H1 (cell line): Measurements from ENCODE around the gene GATC. TPM values are rescaled to one million over a fixed set of nuclear protein-coding genes. Genes with fewer than 3 reads are reported as not detected.

Experiments
- CTCF ChIA-PET: fragments of 300-600 bp; sonication (Branson Sonifier 250); formaldehyde crosslinking; loops from one replicate; lab custom pipeline; 2021; ENCODE audit not compliant: partially characterized antibody; lab: Charles Lee
- POLR2A ChIA-PET: fragments of 300-600 bp; sonication (Branson Sonifier 250); formaldehyde crosslinking; loops from one replicate; lab custom pipeline; 2021; ENCODE audit warnings: inconsistent platforms; ENCODE audit not compliant: partially characterized antibody; lab: Charles Lee
- DNase-seq, 2 experiments: peaks; one replicate each; pipeline versions ENCODE4 v3.0.0 to v3.0.0-alpha.2; 2010 to 2022; ENCODE audit warnings: low spot score in 2 of 2, low read depth in 1 of 2, mixed read lengths in 1 of 2
- FAIRE-seq: peaks from 2 replicates; lab custom pipeline; 2011; peaks lifted over from hg19 to GRCh38; lab: Jason Lieb, UNC
- H2AFZ ChIP-seq: 2 replicates; pipeline ENCODE4 v1.8.1; 2012; ENCODE audit warnings: low read length, inconsistent platforms
- H2AK5ac ChIP-seq: 2 replicates; pipeline ENCODE4 v1.6.1; 2013; ENCODE audit warnings: low read depth, low read length
- H2BK120ac ChIP-seq: replicated peaks from 2 replicates; pipeline ENCODE3; 2013; ENCODE audit warnings: low read depth, low read length, inconsistent platforms
- H2BK12ac ChIP-seq: 2 replicates; pipeline ENCODE4 v1.6.1; 2013; ENCODE audit warnings: low read depth, low read length
- H2BK15ac ChIP-seq: 2 replicates; pipeline ENCODE4 v1.6.1; 2013; ENCODE audit warnings: low read length
- H2BK20ac ChIP-seq: 2 replicates; pipeline ENCODE4 v1.6.1; 2013; ENCODE audit warnings: low read length
- H2BK5ac ChIP-seq: 2 replicates; pipeline ENCODE4 v1.6.1; 2013; ENCODE audit warnings: low read depth, low read length
- H3K14ac ChIP-seq: 2 replicates; pipeline ENCODE4 v1.6.1; 2013; ENCODE audit warnings: inconsistent platforms; ENCODE audit not compliant: insufficient read length
- H3K18ac ChIP-seq: 2 replicates; pipeline ENCODE4 v1.6.1; 2013; ENCODE audit warnings: low read length; ENCODE audit errors: extremely low read depth
- H3K23ac ChIP-seq: 2 replicates; pipeline ENCODE4 v1.6.1; 2013; ENCODE audit warnings: inconsistent platforms; ENCODE audit not compliant: insufficient read length
- H3K23me2 ChIP-seq: 2 replicates; pipeline ENCODE4 v1.6.1; 2013; ENCODE audit warnings: low read depth, low read length
- H3K27ac ChIP-seq: 2 replicates; pipeline ENCODE4 v1.6.1; 2011; ENCODE audit warnings: low read depth, low read length, inconsistent platforms
- H3K27me3 ChIP-seq, 4 experiments: replicated peaks in 1 of 4; 1 replicate in 1 of 4; 2 replicates in 3 of 4; pipeline versions ENCODE4 v1.6.1 to v1.8.1; 2011 to 2013; ENCODE audit warnings: low read length in 3 of 4, mild to moderate bottlenecking in 3 of 4, inconsistent platforms in 2 of 4, mixed read lengths in 2 of 4, moderate library complexity in 1 of 4; ENCODE audit not compliant: control insufficient read depth in 3 of 4, insufficient read depth in 3 of 4; ENCODE audit errors: extremely low read depth in 1 of 4
- H3K36me3 ChIP-seq, 4 experiments: 2 replicates each; pipeline versions ENCODE4 v1.6.1 to v1.8.1; 2011 to 2013; ENCODE audit warnings: mild to moderate bottlenecking in 4 of 4, low read length in 3 of 4, moderate library complexity in 2 of 4, control low read depth in 1 of 4, inconsistent platforms in 1 of 4; ENCODE audit not compliant: insufficient read depth in 4 of 4, control insufficient read depth in 2 of 4
- H3K4ac ChIP-seq: replicated peaks from 2 replicates; pipeline ENCODE3; 2013; ENCODE audit warnings: low read length, low read depth, mixed read lengths, inconsistent platforms; ENCODE audit not compliant: insufficient read length
- H3K4me1 ChIP-seq, 4 experiments: replicated peaks in 1 of 4; 1 replicate in 1 of 4; 2 replicates in 3 of 4; pipeline versions ENCODE4 v1.6.1 to v1.8.1; 2011 to 2013; ENCODE audit warnings: low read length in 3 of 4, inconsistent platforms in 2 of 4, mixed read lengths in 1 of 4; ENCODE audit not compliant: insufficient read depth in 4 of 4, control insufficient read depth in 3 of 4
- H3K4me2 ChIP-seq, 2 experiments: 2 replicates each; pipeline versions ENCODE4 v1.6.1 to v1.8.1; 2011 to 2013; ENCODE audit warnings: low read depth in 2 of 2, low read length in 2 of 2, control low read depth in 1 of 2, inconsistent platforms in 1 of 2, mild to moderate bottlenecking in 1 of 2; ENCODE audit not compliant: insufficient read depth in 1 of 2
- H3K4me3 ChIP-seq, 4 experiments: fragments of 200-600, 300-600 bp in 1 of 4; sonication (generic), shearing (Covaris generic), sonication (Bioruptor Twin) in 1 of 4; 2 replicates each; pipeline versions ENCODE4 v1.5.1 to v1.8.1; 2011 to 2016; ENCODE audit warnings: low read length in 4 of 4, low read depth in 3 of 4, control low read depth in 2 of 4, inconsistent platforms in 2 of 4, mild to moderate bottlenecking in 2 of 4, mixed read lengths in 1 of 4, moderate library complexity in 1 of 4; ENCODE audit not compliant: insufficient read depth in 2 of 4; ENCODE audit errors: extremely low read depth in 1 of 4
- H3K56ac ChIP-seq: replicated peaks from 2 replicates; pipeline ENCODE3; 2013; ENCODE audit warnings: low read depth, mild to moderate bottlenecking, mixed read lengths, low read length, inconsistent platforms; ENCODE audit not compliant: insufficient read length
- H3K79me1 ChIP-seq: 2 replicates; pipeline ENCODE4 v1.6.1; 2013; ENCODE audit warnings: low read depth, low read length, control low read depth
- H3K79me2 ChIP-seq, 2 experiments: 2 replicates each; pipeline versions ENCODE4 v1.6.1 to v1.8.1; 2012 to 2013; ENCODE audit warnings: low read length in 2 of 2, mild to moderate bottlenecking in 2 of 2, inconsistent platforms in 1 of 2; ENCODE audit not compliant: insufficient read depth in 2 of 2, control insufficient read depth in 1 of 2
- H3K9ac ChIP-seq, 4 experiments: replicated peaks in 1 of 4; 1 replicate in 1 of 4; 2 replicates in 3 of 4; pipeline versions ENCODE4 v1.6.1 to v1.8.1; 2011 to 2013; ENCODE audit warnings: low read depth in 3 of 4, low read length in 3 of 4, control low read depth in 2 of 4, mild to moderate bottlenecking in 2 of 4, moderate library complexity in 2 of 4, inconsistent platforms in 1 of 4; ENCODE audit errors: extremely low read depth in 1 of 4
- H3K9me3 ChIP-seq, 2 experiments: 2 replicates each; pipeline versions ENCODE4 v1.6.1 to v1.8.1; 2012 to 2013; ENCODE audit warnings: mild to moderate bottlenecking in 2 of 2, moderate library complexity in 2 of 2, control low read depth in 1 of 2, inconsistent platforms in 1 of 2, low read depth in 1 of 2, low read length in 1 of 2, mixed read lengths in 1 of 2; ENCODE audit not compliant: insufficient read depth in 2 of 2
- H4K20me1 ChIP-seq, 2 experiments: replicated peaks in 1 of 2; 2 replicates each; pipeline versions ENCODE3 to v1.8.1; 2011 to 2013; ENCODE audit warnings: inconsistent platforms in 2 of 2, low read length in 2 of 2, mild to moderate bottlenecking in 1 of 2; ENCODE audit not compliant: insufficient read depth in 2 of 2, control insufficient read depth in 1 of 2
- H4K5ac ChIP-seq: 2 replicates; pipeline ENCODE4 v1.6.1; 2013; ENCODE audit warnings: low read length, low read depth, mixed read lengths, inconsistent platforms; ENCODE audit not compliant: insufficient read length
- H4K8ac ChIP-seq: 2 replicates; pipeline ENCODE4 v1.8.0; 2013; ENCODE audit warnings: mild to moderate bottlenecking, moderate library complexity, low read length, inconsistent platforms; ENCODE audit not compliant: insufficient read depth; ENCODE audit errors: extremely low read depth
- H4K91ac ChIP-seq: replicated peaks from 2 replicates; pipeline ENCODE3; 2013; ENCODE audit warnings: low read length, mixed read lengths, inconsistent platforms; ENCODE audit not compliant: insufficient read length
- FOSL1 ChIP-seq: IDR thresholded peaks from 2 replicates; pipeline ENCODE4 v1.6.1; 2011; ENCODE audit warnings: mild to moderate bottlenecking, low read depth, low read length, moderate library complexity; ENCODE audit not compliant: insufficient read depth
- GABPA ChIP-seq: IDR thresholded peaks from 2 replicates; pipeline ENCODE4 v1.6.1; 2011; ENCODE audit warnings: mild to moderate bottlenecking, low read length, moderate library complexity, borderline replicate concordance; ENCODE audit not compliant: insufficient read depth
- JUND ChIP-seq: IDR thresholded peaks from 2 replicates; pipeline ENCODE4 v1.6.1; 2011; ENCODE audit warnings: mild to moderate bottlenecking, improper control_type of control experiment, low read length
- KDM5A ChIP-seq: fragments of 200-600 bp; IDR thresholded peaks from 2 replicates; pipeline ENCODE4 v1.7.1; 2012; ENCODE audit warnings: mild to moderate bottlenecking, low read length, inconsistent platforms, mixed read lengths
- MAFK ChIP-seq: IDR thresholded peaks from 2 replicates; pipeline ENCODE4 v1.6.1; 2012; ENCODE audit warnings: low read depth, mild to moderate bottlenecking, improper control_type of control experiment, low read length
- PHF8 ChIP-seq: fragments of 200-600 bp; sonication (generic); conservative IDR thresholded peaks from 2 replicates; pipeline ENCODE4 v1.7.1; 2012; ENCODE audit warnings: low read depth, mild to moderate bottlenecking, inconsistent platforms, low read length, moderate library complexity
- POLR2A ChIP-seq, 2 experiments: IDR thresholded peaks; 1 replicate in 1 of 2; 2 replicates in 1 of 2; pipeline ENCODE4 v1.6.1; 2011; ENCODE audit warnings: low read depth in 2 of 2, low read length in 2 of 2, mild to moderate bottlenecking in 2 of 2; ENCODE audit errors: control extremely low read depth in 1 of 2
- SIN3A ChIP-seq, 2 experiments: IDR thresholded peaks in 1 of 2; conservative IDR thresholded peaks in 1 of 2; 2 replicates each; pipeline ENCODE4 v1.6.1; 2011 to 2012; ENCODE audit warnings: low read length in 2 of 2, improper control_type of control experiment in 1 of 2, low read depth in 1 of 2, mild to moderate bottlenecking in 1 of 2
- TAF7 ChIP-seq: optimal IDR thresholded peaks from 2 replicates; pipeline ENCODE3; 2011; ENCODE audit warnings: low read depth, mild to moderate bottlenecking, inconsistent platforms, low read length, moderate library complexity, borderline replicate concordance
- TBP ChIP-seq: IDR thresholded peaks from 2 replicates; pipeline ENCODE4 v1.6.1; 2011; ENCODE audit warnings: low read depth, low read length, improper control_type of control experiment
- TCF12 ChIP-seq: IDR thresholded peaks from 2 replicates; pipeline ENCODE4 v1.6.1; 2011; ENCODE audit warnings: low read depth, mild to moderate bottlenecking, low read length
- ZNF274 ChIP-seq: IDR thresholded peaks from 2 replicates; pipeline ENCODE4 v1.7.0; 2012; ENCODE audit warnings: low read length, borderline replicate concordance; ENCODE audit errors: extremely low read depth
- WGBS, 2 experiments: shearing (Covaris generic) in 1 of 2; methylation state at CpG; one replicate each; pipeline versions ENCODE4 v1.1.6 to v1.1.7; 2013 to 2015; ENCODE audit warnings: low lambda C conversion rate in 2 of 2, mixed read lengths in 2 of 2, inconsistent platforms in 1 of 2, low coverage in 1 of 2, missing lambda C conversion rate in 1 of 2; ENCODE audit not compliant: insufficient replicate concordance in 2 of 2, insufficient coverage in 1 of 2, insufficient read length in 1 of 2; ENCODE audit errors: extremely low coverage in 1 of 2, missing lambda C conversion rate in 1 of 2; 5-methylcytosine and 5-hydroxymethylcytosine counted together
- polyA plus RNA-seq, 7 experiments: library from polyadenylated mRNA; depleted of rRNA in 3 of 7; stranded (reverse) in 5 of 7; unstranded in 2 of 7; fragments of >200 nt in 5 of 7; fragments of 200-250 nt in 2 of 7; gene quantifications; 1 replicate in 5 of 7; 2 replicates in 1 of 7; 4 replicates in 1 of 7; pipeline versions ENCODE4 v1.2.1 to v1.2.3, GENCODE V29; 2011 to 2013; ENCODE audit warnings: missing spikeins in 2 of 7, mixed read lengths in 2 of 7
- total RNA-seq: library from RNA; stranded (reverse); fragmentation: NEBNext Ultra II Directional; extraction: Animal tissue kit (Norgen Biotek cat#: 25700); gene quantifications from 2 replicates; pipeline ENCODE4 v1.2.1, GENCODE V29; 2021

The GATC gene
- total and polyA plus RNA-seq, 2 of the 8 experiments (the other 6 are each of a cell fraction or from before 2014, with no cell fraction given), result 13.2 to 30.4 TPM

GRCh38 chr12:120489018-120489417, 42.8 kb downstream of the GATC start:
- Histone ChIP-seq H2BK120ac (no peak overlapping the region), H3K27me3 (no peaks in the 10 kb centered on the region; a peak in 1 of 7 replicates), H3K27ac (no peak overlapping the region), H3K4me1 (no peaks in the 10 kb centered on the region), H3K4me2 (no peak overlapping the region), H2BK5ac (no peak overlapping the region), H3K36me3 (peaks cover 0 to 2% (median 0%) of the 10 kb centered on the region in 4 experiments; a peak in 2 of 8 replicates), H3K23me2 (no peaks in the 10 kb centered on the region), H3K9ac (no peak overlapping the region), H3K18ac (no peak overlapping the region), H2BK20ac (no peak overlapping the region), H2BK12ac (no peak overlapping the region), H2AFZ (no peak overlapping the region), H3K79me1 (no peaks in the 10 kb centered on the region), H3K79me2 (no peaks in the 10 kb centered on the region), H3K4me3 (no peak overlapping the region), H4K20me1 (no peaks in the 10 kb centered on the region), H3K14ac (no peak overlapping the region), H3K9me3 (no peaks in the 10 kb centered on the region; a peak in 1 of 4 replicates), H4K91ac (no peak overlapping the region), H2BK15ac (no peak overlapping the region), H4K8ac (no peak overlapping the region), H2AK5ac (no peak overlapping the region), H3K4ac (no peak overlapping the region), H3K23ac (no peak overlapping the region), H4K5ac (no peak overlapping the region), H3K56ac (no peak overlapping the region)
- WGBS, 2 experiments, result 93% methylated on average over 4 of the region's 4 CpGs; no CpG with 5 or more reads in 1 of the 2 experiments
- POLR2A ChIA-PET, result interaction anchor here (1.1 to 4.6 kb wide), 5 partner anchors 10 to 33 kb away, joined by 3 to 25 read pairs (median 5); partner anchors contain the start of gene SRSF9
- CTCF ChIA-PET, result interaction anchor here (1.0 to 6.6 kb wide), 3 partner anchors 10 to 30 kb away, joined by 3 to 47 read pairs (median 6); partner anchors contain the start of gene SRSF9
- FAIRE-seq (no peak), DNase-seq (no peak)
- no peak for TF ChIP-seq SIN3A (conservative IDR thresholded peaks at IDR 0.05 in 1 of 2, IDR thresholded peaks at IDR 0.05 in 1 of 2; ENCODE audit: low read depth in 1 of 2, low read length in 2 of 2)
- TF ChIP-seq TAF7, result no peak
- no peak for TF ChIP-seq POLR2A (IDR thresholded peaks at IDR 0.05; ENCODE audit: control extremely low read depth in 1 of 2, low read depth in 2 of 2, low read length in 2 of 2)
- TF ChIP-seq FOSL1, result no peak
- no peak for TF ChIP-seq TCF12
- no peak for TF ChIP-seq MAFK
- TF ChIP-seq PHF8, result no peak
- TF ChIP-seq GABPA, result no peak
- no peak for TF ChIP-seq JUND
- TF ChIP-seq KDM5A, result no peak
- TF ChIP-seq ZNF274, result no peak
- TF ChIP-seq TBP, result no peak
